CD4-positive, alpha-beta T cell (primary cell): ENCODE measurements around the gene LPAR3. TPM values are rescaled to one million over a fixed set of nuclear protein-coding genes. Genes with fewer than 3 reads are reported as not detected.

ENCODE experiments used
- ATAC-seq: fragments of 200-7000 bp; cut with Tn5 transposase; one replicate; pipeline ENCODE4 v1.10.0; 2022; ENCODE audit warnings: mild to moderate bottlenecking; ENCODE audit not compliant: poor library complexity
- CTCF ChIA-PET: fragments of 350-600 bp; sonication (Branson Sonifier 250); formaldehyde crosslinking; loops from one replicate; lab custom pipeline; 2021; ENCODE audit warnings: antibody characterized with exemption, inconsistent platforms; lab: Charles Lee
- POLR2A ChIA-PET: fragments of 350-600 bp; sonication (Branson Sonifier 250); formaldehyde crosslinking; loops from one replicate; lab custom pipeline; 2021; ENCODE audit warnings: antibody characterized with exemption, inconsistent platforms; lab: Charles Lee
- DNase-seq, 14 experiments: peaks; one replicate each; pipeline ENCODE4 v3.0.0-alpha.2; 2013 to 2020; ENCODE audit warnings: mixed read lengths in 2 of 14
- H3K27ac ChIP-seq, 2 donors: one replicate each; pipeline versions ENCODE4 v1.5.1 to v1.7.0; 2013; ENCODE audit warnings: low read length in 2 of 2, low read depth in 1 of 2, mild to moderate bottlenecking in 1 of 2
- H3K27me3 ChIP-seq, 2 experiments: 1 replicate in 1 of 2; 2 replicates in 1 of 2; pipeline versions ENCODE4 v1.6.1 to v1.7.0; 2013; ENCODE audit warnings: low read length in 2 of 2, control low read depth in 1 of 2, mild to moderate bottlenecking in 1 of 2, moderate library complexity in 1 of 2; ENCODE audit not compliant: insufficient read depth in 2 of 2, control insufficient read depth in 1 of 2
- H3K36me3 ChIP-seq: one replicate; pipeline ENCODE4 v1.6.1; 2013; ENCODE audit warnings: low read length, control low read depth; ENCODE audit not compliant: insufficient read depth
- H3K4me1 ChIP-seq: one replicate; pipeline ENCODE4 v1.6.1; 2013; ENCODE audit warnings: low read length, control low read depth; ENCODE audit not compliant: insufficient read depth
- H3K4me3 ChIP-seq: one replicate; pipeline ENCODE4 v1.5.1; 2013; ENCODE audit warnings: mild to moderate bottlenecking, low read length, moderate library complexity
- H3K9me3 ChIP-seq, 2 experiments: 1 replicate in 1 of 2; 2 replicates in 1 of 2; pipeline versions ENCODE4 v1.6.1 to v1.7.0; 2013; ENCODE audit warnings: low read length in 2 of 2, mild to moderate bottlenecking in 2 of 2, control low read depth in 1 of 2, moderate library complexity in 1 of 2; ENCODE audit not compliant: control insufficient read depth in 1 of 2, insufficient read depth in 1 of 2
- H3K27ac Mint-ChIP-seq: one replicate; pipeline ENCODE4 v1.8.0; 2020; ENCODE audit warnings: mixed read lengths
- H3K27me3 Mint-ChIP-seq: one replicate; pipeline ENCODE4 v1.8.0; 2021; ENCODE audit warnings: mixed read lengths
- H3K36me3 Mint-ChIP-seq: one replicate; pipeline ENCODE4 v1.8.0; 2021; ENCODE audit warnings: low read depth, mixed read lengths
- H3K4me1 Mint-ChIP-seq: one replicate; pipeline ENCODE4 v1.8.0; 2021; ENCODE audit warnings: low read depth, mixed read lengths
- H3K4me3 Mint-ChIP-seq: one replicate; pipeline ENCODE4 v1.8.0; 2020; ENCODE audit warnings: mild to moderate bottlenecking, mixed read lengths
- H3K9me3 Mint-ChIP-seq: one replicate; pipeline ENCODE4 v1.8.0; 2020; ENCODE audit warnings: mixed read lengths
- intact Hi-C, 2 experiments: fragments of 100-400 bp; cut with DNase I in 1 of 2; cut with micrococcal nuclease in 1 of 2; formaldehyde crosslinking; loops; one replicate each; pipeline versions ENCODE4 v1.15.1 to v1.9.0; 2023 to 2025; cut with DNase I, micrococcal nuclease
- total RNA-seq, 174 experiments: library from RNA in 2 of 174; stranded (reverse) in 2 of 174; gene quantifications; one replicate each; pipeline ENCODE4 v1.2.3 and lab custom pipeline; 2021 to 2026
- TF ChIP-seq, protein P1 (sequence below): fragments of 200-600 bp; IDR thresholded peaks from one replicate; pipeline ENCODE4 v1.8.0; 2022; ENCODE audit warnings: antibody characterized with exemption, mild to moderate bottlenecking

LPAR3 gene
- total RNA-seq, 2 experiments from 2014 or later: 0.25 to 0.87 TPM

DNA sequence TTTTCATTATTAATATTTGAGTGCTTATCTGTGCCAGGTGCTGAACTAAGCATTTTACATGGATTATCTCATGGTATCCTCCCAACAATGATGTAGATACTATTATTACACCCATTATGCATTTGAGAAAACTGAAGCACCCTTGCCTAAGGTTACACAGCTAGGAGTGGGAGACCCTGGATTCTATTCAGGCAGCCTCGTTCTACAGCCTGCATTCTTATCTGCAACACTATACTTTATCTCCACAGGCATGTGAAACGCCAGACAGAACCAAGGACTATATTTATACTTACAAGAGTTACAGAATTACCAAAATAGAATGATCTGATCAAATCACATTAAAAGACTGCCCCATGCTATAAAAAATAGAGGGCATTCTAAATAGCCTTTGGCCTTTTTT is 22.4 kb downstream of the LPAR3 start:
- Mint-ChIP-seq H3K4me1 (no peaks in the 10 kb centered on the region), H3K4me3 (no peak overlapping the region), H3K27ac (no peak overlapping the region), H3K9me3 (no peaks in the 10 kb centered on the region), H3K36me3 (no peaks in the 10 kb centered on the region), H3K27me3 (no peaks in the 10 kb centered on the region)
- ATAC-seq (no peak), DNase-seq (no peak)
- CTCF ChIA-PET: no interaction called here
- Histone ChIP-seq H3K27me3 (no peaks in the 10 kb centered on the region), H3K9me3 (no peaks in the 10 kb centered on the region), H3K36me3 (no peaks in the 10 kb centered on the region), H3K4me3 (no peak overlapping the region), H3K4me1 (no peaks in the 10 kb centered on the region), H3K27ac (no peak overlapping the region)
- POLR2A ChIA-PET: no interaction called here
- TF ChIP-seq, protein P1, sequence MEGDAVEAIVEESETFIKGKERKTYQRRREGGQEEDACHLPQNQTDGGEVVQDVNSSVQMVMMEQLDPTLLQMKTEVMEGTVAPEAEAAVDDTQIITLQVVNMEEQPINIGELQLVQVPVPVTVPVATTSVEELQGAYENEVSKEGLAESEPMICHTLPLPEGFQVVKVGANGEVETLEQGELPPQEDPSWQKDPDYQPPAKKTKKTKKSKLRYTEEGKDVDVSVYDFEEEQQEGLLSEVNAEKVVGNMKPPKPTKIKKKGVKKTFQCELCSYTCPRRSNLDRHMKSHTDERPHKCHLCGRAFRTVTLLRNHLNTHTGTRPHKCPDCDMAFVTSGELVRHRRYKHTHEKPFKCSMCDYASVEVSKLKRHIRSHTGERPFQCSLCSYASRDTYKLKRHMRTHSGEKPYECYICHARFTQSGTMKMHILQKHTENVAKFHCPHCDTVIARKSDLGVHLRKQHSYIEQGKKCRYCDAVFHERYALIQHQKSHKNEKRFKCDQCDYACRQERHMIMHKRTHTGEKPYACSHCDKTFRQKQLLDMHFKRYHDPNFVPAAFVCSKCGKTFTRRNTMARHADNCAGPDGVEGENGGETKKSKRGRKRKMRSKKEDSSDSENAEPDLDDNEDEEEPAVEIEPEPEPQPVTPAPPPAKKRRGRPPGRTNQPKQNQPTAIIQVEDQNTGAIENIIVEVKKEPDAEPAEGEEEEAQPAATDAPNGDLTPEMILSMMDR: no peak
- intact Hi-C loops: no loop called here

DNA sequence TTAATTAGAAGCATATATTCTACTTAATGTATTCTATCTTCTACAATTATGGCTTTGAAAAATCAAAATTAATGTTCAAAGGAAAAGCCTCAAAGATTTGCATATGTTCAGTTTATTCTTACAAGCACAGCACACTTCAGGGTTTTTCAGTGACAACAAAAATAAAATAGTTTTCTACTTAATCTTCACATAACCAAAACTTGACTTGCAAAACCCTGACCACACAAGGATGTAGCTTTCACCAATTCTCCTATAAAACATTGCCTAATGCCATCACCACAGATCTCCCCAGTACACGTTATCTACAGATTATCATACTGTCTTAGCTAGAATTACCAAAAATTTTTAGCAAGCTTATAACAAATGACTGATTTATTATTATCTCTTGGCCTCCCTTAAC is 23.3 kb downstream of the LPAR3 start:
- Histone ChIP-seq H3K4me1 (no peaks in the 10 kb centered on the region), H3K27ac (no peak overlapping the region), H3K36me3 (no peaks in the 10 kb centered on the region), H3K27me3 (no peaks in the 10 kb centered on the region), H3K4me3 (no peak overlapping the region), H3K9me3 (no peaks in the 10 kb centered on the region)
- ATAC-seq (no peak), DNase-seq (no peak)
- CTCF ChIA-PET: no interaction called here
- TF ChIP-seq, protein P1: no peak
- POLR2A ChIA-PET: no interaction called here
- no peaks in the 10 kb centered on the region for H3K9me3 Mint-ChIP-seq
- no peak overlapping the region for H3K27ac Mint-ChIP-seq
- peaks cover 5% of the 10 kb centered on the region for H3K4me1 Mint-ChIP-seq
- H3K36me3 Mint-ChIP-seq: no peaks in the 10 kb centered on the region
- intact Hi-C loops: no loop called here
- no peaks in the 10 kb centered on the region for H3K27me3 Mint-ChIP-seq
- no peak overlapping the region for H3K4me3 Mint-ChIP-seq

DNA sequence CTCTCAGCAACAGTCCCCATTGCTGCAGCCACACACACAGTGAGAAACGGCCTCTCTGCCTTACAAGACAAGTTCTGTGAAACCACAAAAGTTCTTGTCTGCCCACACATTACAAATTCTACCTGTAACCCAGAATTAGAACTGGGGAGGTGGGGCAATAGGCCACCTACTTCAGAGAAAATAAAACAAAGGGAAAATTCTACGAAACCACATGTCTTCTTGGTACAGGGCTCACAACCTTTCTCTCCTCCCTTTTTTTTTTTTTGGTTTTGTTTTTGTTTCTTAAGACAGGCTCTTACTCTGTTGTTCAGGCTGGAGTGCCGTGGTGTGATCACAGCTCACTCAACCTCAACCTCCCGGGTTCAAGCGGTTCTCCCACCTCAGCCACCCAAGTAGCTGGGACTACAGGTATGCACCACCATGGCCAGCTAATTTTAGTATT is 30.2 kb downstream of the LPAR3 start:
- H3K27me3 Mint-ChIP-seq: no peaks in the 10 kb centered on the region
- Histone ChIP-seq H3K4me1 (peaks cover 29% of the 10 kb centered on the region), H3K9me3 (no peaks in the 10 kb centered on the region), H3K36me3 (no peaks in the 10 kb centered on the region), H3K27ac (peak overlapping the region; percentile 33 to 45), H3K4me3 (peak overlapping the region; percentile 24), H3K27me3 (no peaks in the 10 kb centered on the region)
- peak; percentile 85 for ATAC-seq
- peak overlapping the region; percentile 82 for H3K27ac Mint-ChIP-seq
- H3K4me1 Mint-ChIP-seq: peaks cover 59% of the 10 kb centered on the region
- intact Hi-C loops: no loop called here
- H3K4me3 Mint-ChIP-seq: peak overlapping the region; percentile 47
- peak in 13 of 14 experiments; percentile 8 to 85 (median 34) for DNase-seq
- ChIA-PET CTCF (interaction anchor here (1.3 kb wide), 1 partner anchor 80 kb away, joined by 5 read pairs; no protein-coding TSS in a partner anchor), POLR2A (interaction anchor here (1.1 kb wide), 1 partner anchor 10 kb away, joined by 3 read pairs; no protein-coding TSS in a partner anchor)
- TF ChIP-seq, protein P1: no peak
- H3K36me3 Mint-ChIP-seq: no peaks in the 10 kb centered on the region
- no peaks in the 10 kb centered on the region for H3K9me3 Mint-ChIP-seq
